IMR-90 (cell line): Measurements from ENCODE around the gene SLC25A12.

Experiments
- MAFK ChIP-seq: IDR thresholded peaks from 2 replicates; pipeline ENCODE4 v1.6.1; 2012; ENCODE audit warnings: low read depth, low read length, improper control_type of control experiment
- MAZ ChIP-seq: IDR thresholded peaks from 2 replicates; pipeline ENCODE4 v1.6.1; 2012; ENCODE audit warnings: low read depth, mild to moderate bottlenecking, low read length, improper control_type of control experiment, moderate library complexity, borderline replicate concordance
- RFX5 ChIP-seq: IDR thresholded peaks from 2 replicates; pipeline ENCODE4 v1.8.0; 2012; ENCODE audit warnings: low read depth, mild to moderate bottlenecking, low read length, moderate library complexity
- TF ChIP-seq, protein P1 (sequence below): conservative IDR thresholded peaks from 2 replicates; pipeline ENCODE4 v1.5.1; 2012; ENCODE audit warnings: mild to moderate bottlenecking, low read depth, low read length, improper control_type of control experiment

DNA sequence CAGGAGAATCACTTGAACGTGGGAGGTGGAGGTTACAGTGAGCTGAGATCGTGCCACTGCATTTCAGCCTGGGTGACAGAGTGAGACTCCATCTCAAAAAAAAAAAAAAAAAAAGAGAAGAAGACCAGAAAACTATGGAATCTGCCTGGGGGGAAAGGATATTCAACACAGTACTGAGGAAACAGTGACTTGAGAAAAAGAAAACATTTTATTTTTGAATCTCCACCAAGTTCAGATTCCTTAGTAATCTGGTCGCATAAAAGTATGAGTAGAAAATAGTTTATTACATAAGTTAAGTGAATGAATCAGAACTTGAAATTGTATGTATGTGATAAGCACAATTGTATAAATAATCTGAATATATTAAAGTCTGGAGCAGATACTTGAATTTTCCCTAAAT is 15.2 kb upstream of the SLC25A12 start:
- TF ChIP-seq, protein P1, sequence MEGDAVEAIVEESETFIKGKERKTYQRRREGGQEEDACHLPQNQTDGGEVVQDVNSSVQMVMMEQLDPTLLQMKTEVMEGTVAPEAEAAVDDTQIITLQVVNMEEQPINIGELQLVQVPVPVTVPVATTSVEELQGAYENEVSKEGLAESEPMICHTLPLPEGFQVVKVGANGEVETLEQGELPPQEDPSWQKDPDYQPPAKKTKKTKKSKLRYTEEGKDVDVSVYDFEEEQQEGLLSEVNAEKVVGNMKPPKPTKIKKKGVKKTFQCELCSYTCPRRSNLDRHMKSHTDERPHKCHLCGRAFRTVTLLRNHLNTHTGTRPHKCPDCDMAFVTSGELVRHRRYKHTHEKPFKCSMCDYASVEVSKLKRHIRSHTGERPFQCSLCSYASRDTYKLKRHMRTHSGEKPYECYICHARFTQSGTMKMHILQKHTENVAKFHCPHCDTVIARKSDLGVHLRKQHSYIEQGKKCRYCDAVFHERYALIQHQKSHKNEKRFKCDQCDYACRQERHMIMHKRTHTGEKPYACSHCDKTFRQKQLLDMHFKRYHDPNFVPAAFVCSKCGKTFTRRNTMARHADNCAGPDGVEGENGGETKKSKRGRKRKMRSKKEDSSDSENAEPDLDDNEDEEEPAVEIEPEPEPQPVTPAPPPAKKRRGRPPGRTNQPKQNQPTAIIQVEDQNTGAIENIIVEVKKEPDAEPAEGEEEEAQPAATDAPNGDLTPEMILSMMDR = no peak
- TF ChIP-seq RFX5 (no peak), MAZ (no peak), MAFK (no peak)
